ENCODE measurements around the gene ZBTB48. TPM values are rescaled to one million over a fixed set of nuclear protein-coding genes. Genes with fewer than 3 reads are reported as not detected.
"Not testable (repeated sequence)": the region's sequence is repeated elsewhere in the genome, so short reads cannot be mapped to it uniquely, and the experiment has no call there.

The ZBTB48 gene
- total RNA-seq, 1 donor from 2014 or later = 53.2 TPM

DNA sequence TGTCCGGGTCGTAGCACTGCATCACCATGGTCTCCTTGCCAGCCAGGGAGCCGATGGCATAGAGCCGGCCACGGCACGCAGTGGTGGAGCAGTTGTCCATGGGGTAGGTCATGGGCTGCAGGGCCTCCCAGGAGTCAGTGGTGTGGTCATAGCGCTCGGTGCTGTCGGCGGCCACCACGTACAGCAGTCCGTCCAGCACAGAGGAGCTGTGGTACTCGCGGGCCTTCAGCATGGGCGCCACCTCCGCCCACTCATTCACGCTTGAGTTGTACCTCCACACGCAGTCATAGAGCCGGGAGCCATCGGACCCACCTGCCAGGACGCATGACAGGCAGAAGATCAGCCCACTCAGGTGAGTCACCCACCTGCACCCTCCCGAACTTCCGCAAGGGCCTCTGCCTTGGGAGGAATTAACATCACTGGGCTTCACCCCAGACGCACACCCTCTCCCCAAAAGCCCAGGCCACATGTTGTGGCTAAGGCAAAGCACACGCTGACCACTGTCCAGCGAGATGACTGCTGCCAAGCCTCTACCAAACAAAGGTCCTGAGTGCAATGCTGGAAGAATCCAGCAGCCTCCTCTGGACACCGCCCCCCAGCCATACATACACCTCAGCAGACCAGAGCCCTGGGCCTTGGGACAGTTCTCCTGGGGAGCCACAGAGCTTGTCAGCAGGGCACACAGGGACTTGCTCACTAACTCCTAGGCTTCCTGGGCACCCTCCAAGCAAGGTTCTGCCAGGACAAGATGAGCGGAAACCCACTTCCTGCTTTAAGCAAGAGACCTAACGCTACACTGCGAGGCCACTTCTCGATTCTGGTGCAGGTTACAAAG is 19.6 kb downstream of the ZBTB48 start:
- intact Hi-C loops (cut with micrococcal nuclease) = loop anchor here (2.0 kb wide), 1 partner anchor 13 kb away; the partner anchor contains the start of gene PHF13
- H3K27ac Mint-ChIP-seq = peak overlapping the region; percentile 73
- DNase-seq = no peak
- no peak for ATAC-seq (ENCODE audit: low read depth)
- CTCF ChIA-PET = interaction anchor here (1.3 kb wide), 1 partner anchor 18 kb away, joined by 4 read pairs; no protein-coding TSS in a partner anchor
- peaks cover 42% of the 10 kb centered on the region for H3K4me1 Mint-ChIP-seq
- POLR2A ChIA-PET = interaction anchor here (5.6 to 8.1 kb wide), 3 partner anchors 13 to 45 kb away, joined by 38 to 94 read pairs (median 64); partner anchors contain the start of genes NOL9, PHF13, TAS1R1 and ZBTB48
- TF ChIP-seq, protein P1, sequence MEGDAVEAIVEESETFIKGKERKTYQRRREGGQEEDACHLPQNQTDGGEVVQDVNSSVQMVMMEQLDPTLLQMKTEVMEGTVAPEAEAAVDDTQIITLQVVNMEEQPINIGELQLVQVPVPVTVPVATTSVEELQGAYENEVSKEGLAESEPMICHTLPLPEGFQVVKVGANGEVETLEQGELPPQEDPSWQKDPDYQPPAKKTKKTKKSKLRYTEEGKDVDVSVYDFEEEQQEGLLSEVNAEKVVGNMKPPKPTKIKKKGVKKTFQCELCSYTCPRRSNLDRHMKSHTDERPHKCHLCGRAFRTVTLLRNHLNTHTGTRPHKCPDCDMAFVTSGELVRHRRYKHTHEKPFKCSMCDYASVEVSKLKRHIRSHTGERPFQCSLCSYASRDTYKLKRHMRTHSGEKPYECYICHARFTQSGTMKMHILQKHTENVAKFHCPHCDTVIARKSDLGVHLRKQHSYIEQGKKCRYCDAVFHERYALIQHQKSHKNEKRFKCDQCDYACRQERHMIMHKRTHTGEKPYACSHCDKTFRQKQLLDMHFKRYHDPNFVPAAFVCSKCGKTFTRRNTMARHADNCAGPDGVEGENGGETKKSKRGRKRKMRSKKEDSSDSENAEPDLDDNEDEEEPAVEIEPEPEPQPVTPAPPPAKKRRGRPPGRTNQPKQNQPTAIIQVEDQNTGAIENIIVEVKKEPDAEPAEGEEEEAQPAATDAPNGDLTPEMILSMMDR (IDR thresholded peaks at IDR 0.05) = no peak
- peak overlapping the region; percentile 70 for H3K4me3 Mint-ChIP-seq
- H3K9me3 Mint-ChIP-seq = no peaks in the 10 kb centered on the region
- peaks cover 39% of the 10 kb centered on the region for H3K36me3 Mint-ChIP-seq (ENCODE audit: low read depth)
- H3K27me3 Mint-ChIP-seq = no peaks in the 10 kb centered on the region

DNA sequence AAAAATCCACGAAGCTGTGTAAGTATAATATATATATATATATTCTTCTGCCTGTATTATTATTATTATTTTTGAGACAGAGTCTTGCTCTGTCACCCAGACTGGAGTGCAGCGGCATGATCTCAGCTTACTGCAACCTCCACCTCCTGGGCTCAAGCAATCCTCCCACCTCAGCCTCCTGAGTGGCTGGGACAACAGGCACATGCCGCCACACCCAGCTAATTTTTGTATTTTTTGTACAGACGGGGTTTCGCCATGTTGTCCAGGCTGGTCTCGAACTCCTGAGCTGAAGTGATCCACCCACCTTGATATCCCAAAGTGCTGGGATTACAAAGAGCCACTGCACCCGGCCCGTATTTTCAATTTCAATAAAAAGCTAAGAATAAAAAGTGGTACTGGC is 20.2 kb downstream of the ZBTB48 start:
- DNase-seq = not testable (repeated sequence)
- intact Hi-C loops (cut with micrococcal nuclease) = loop anchor here (2.0 kb wide), 1 partner anchor 13 kb away; the partner anchor contains the start of gene PHF13

DNA sequence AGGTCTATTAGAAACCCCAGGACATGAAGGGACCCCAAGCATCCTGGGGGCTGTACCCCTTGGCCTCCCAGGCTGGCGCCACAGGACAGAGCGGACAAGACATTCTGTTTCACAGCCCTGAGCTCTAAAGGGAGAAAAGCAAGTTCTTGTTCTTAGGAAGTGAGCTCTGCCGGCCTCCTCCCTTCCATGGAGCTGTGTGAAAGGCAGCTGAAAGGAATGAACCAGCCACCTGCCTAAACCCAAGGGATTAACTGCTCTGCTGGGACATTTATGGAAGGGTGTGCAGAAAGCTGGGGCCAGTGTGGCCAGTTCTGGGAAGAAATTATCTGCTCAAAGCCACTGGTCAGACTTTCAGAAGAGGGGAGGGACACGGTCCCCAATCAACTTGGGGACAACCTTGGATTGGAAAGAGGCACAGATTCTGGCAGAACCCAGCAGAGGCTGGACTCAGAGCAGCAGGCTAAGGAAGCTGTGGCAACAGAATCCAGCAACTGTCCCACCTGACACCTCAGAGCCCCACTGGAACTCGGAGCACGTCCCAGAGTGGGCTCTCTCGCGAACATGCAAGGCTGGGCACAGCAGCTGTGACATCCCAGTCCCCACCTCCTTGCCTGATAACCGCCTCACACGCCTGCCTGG is 20.7 kb downstream of the ZBTB48 start:
- ChIA-PET POLR2A (interaction anchor here (0.5 to 8.1 kb wide), 8 partner anchors 11 to 573 kb away, joined by 3 to 94 read pairs (median 6); partner anchors contain the start of genes NOL9, PHF13, TAS1R1 and ZBTB48), CTCF (interaction anchor here (1.3 to 2.9 kb wide), 2 partner anchors 19 to 46 kb away, joined by 4 to 11 read pairs; partner anchors contain the start of genes NOL9 and TAS1R1)
- H3K27ac Mint-ChIP-seq = peak overlapping the region; percentile 91
- TF ChIP-seq, protein P1 (IDR thresholded peaks at IDR 0.05) = no peak
- H3K36me3 Mint-ChIP-seq (ENCODE audit: low read depth) = peaks cover 29% of the 10 kb centered on the region
- H3K9me3 Mint-ChIP-seq = no peaks in the 10 kb centered on the region
- ATAC-seq (ENCODE audit: low read depth) = peak; percentile 0
- DNase-seq = no peak
- intact Hi-C loops (cut with micrococcal nuclease) = loop anchor here (1.0 kb wide), 1 partner anchor 101 kb away; the partner anchor contains the start of gene DNAJC11
- H3K27me3 Mint-ChIP-seq = no peaks in the 10 kb centered on the region
- H3K4me1 Mint-ChIP-seq = peaks cover 43% of the 10 kb centered on the region
- peak overlapping the region; percentile 91 for H3K4me3 Mint-ChIP-seq

More for the DNA sequence above, 20.2 kb downstream of the ZBTB48 start:
- not testable (repeated sequence) for H3K9me3 Mint-ChIP-seq; H3K27me3 Mint-ChIP-seq; ATAC-seq (ENCODE audit: low read depth)
- Mint-ChIP-seq H3K36me3 (ENCODE audit: low read depth) (peaks cover 35% of the 10 kb centered on the region), H3K27ac (peak overlapping the region; percentile 91), H3K4me3 (peak overlapping the region; percentile 91), H3K4me1 (peaks cover 43% of the 10 kb centered on the region)
- CTCF ChIA-PET = interaction anchor here (1.3 kb wide), 1 partner anchor 19 kb away, joined by 4 read pairs; no protein-coding TSS in a partner anchor
- POLR2A ChIA-PET = interaction anchor here (0.5 to 8.1 kb wide), 6 partner anchors 12 to 573 kb away, joined by 3 to 94 read pairs (median 22); partner anchors contain the start of genes NOL9, PHF13, TAS1R1 and ZBTB48

DNA sequence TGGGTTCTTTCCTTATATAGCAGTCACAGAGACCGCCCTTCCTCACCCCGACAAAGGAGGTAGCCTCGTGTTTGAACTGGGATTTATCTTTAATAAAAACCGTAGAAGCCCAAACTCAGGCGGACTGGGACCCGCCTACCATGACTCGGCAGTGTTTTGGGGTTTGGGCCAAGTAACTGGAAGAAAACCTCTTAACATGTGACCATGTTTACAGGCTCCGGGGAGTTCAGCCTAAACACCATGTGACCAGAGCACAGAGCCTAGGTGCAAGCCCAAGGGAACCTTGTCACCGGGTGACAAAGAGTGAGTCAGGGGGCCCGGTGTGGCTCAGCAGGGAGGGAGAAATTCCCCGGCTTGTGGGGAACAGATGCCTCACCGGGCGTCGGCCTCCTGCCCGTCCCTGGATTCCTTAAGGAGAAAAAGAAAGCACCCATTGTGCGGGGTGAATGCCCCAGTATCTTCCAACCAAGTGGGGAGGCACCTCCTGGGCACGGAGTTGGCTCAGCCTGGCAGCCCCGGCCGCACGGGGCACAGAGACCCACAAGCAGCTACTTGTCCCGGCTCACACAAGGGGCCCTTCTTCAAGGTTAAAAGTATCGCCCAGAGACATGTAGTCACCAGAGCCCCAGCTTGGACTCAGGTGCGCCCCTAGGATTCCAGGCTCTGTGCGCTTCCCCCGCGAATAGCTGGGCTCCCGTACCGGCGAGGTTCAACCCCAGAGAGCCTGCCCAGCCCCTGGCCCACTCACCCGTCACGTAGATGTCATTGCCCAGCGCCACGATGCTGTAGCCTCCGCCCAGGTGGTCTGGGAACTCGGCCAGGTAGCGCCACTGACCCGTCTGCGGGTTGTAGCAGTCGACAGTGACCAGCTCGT is 21.5 kb downstream of the ZBTB48 start:
- peak; percentile 52 for DNase-seq
- Mint-ChIP-seq H3K27ac (peak overlapping the region; percentile 91), H3K36me3 (ENCODE audit: low read depth) (peaks cover 22% of the 10 kb centered on the region), H3K27me3 (no peaks in the 10 kb centered on the region), H3K4me3 (peak overlapping the region; percentile 91), H3K9me3 (no peaks in the 10 kb centered on the region), H3K4me1 (peaks cover 41% of the 10 kb centered on the region)
- CTCF ChIA-PET = interaction anchor here (1.0 to 2.9 kb wide), 7 partner anchors 20 to 47 kb away, joined by 3 to 11 read pairs (median 4); partner anchors contain the start of genes NOL9, TAS1R1 and THAP3
- intact Hi-C loops (cut with micrococcal nuclease) = loop anchor here (1.0 kb wide), 1 partner anchor 100 kb away; the partner anchor contains the start of gene DNAJC11
- TF ChIP-seq, protein P1 (IDR thresholded peaks at IDR 0.05) = no peak
- ATAC-seq (ENCODE audit: low read depth) = peak; percentile 39
- POLR2A ChIA-PET = interaction anchor here (0.6 to 8.1 kb wide), 11 partner anchors 11 to 410 kb away, joined by 3 to 94 read pairs (median 4); partner anchors contain the start of genes CAMTA1, NOL9, PHF13 and TAS1R1
